GM13977 (cell line): ENCODE data around the gene LETM1.

Source experiments
- DNase-seq: peaks from one replicate; pipeline ENCODE4 v3.0.0; 2012; ENCODE audit warnings: low spot score
- in situ Hi-C: fragments of 300-500 bp; cut with MboI; formaldehyde crosslinking; loops from one replicate; pipeline ENCODE4 v1.12.0; 2022; ENCODE audit warnings: low sequenced_read_pairs, low pct_unique_long_range_greater_than_20kb, mixed read lengths, inconsistent platforms; ENCODE audit not compliant: unreplicated experiment
- TF ChIP-seq, protein P1 (sequence below): IDR thresholded peaks from 2 replicates; pipeline ENCODE4 v1.5.1; 2012; ENCODE audit warnings: mild to moderate bottlenecking, control low read depth; ENCODE audit not compliant: insufficient read depth; ENCODE audit errors: extremely low read depth, missing control alignments

The LETM1 gene

GRCh38 chr4:1766106-1767060 lies 89.6 kb downstream of the LETM1 start:
- TF ChIP-seq, protein P1, sequence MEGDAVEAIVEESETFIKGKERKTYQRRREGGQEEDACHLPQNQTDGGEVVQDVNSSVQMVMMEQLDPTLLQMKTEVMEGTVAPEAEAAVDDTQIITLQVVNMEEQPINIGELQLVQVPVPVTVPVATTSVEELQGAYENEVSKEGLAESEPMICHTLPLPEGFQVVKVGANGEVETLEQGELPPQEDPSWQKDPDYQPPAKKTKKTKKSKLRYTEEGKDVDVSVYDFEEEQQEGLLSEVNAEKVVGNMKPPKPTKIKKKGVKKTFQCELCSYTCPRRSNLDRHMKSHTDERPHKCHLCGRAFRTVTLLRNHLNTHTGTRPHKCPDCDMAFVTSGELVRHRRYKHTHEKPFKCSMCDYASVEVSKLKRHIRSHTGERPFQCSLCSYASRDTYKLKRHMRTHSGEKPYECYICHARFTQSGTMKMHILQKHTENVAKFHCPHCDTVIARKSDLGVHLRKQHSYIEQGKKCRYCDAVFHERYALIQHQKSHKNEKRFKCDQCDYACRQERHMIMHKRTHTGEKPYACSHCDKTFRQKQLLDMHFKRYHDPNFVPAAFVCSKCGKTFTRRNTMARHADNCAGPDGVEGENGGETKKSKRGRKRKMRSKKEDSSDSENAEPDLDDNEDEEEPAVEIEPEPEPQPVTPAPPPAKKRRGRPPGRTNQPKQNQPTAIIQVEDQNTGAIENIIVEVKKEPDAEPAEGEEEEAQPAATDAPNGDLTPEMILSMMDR = no peak
- DNase-seq = no peak
- in situ Hi-C loops = no loop called here

DNA sequence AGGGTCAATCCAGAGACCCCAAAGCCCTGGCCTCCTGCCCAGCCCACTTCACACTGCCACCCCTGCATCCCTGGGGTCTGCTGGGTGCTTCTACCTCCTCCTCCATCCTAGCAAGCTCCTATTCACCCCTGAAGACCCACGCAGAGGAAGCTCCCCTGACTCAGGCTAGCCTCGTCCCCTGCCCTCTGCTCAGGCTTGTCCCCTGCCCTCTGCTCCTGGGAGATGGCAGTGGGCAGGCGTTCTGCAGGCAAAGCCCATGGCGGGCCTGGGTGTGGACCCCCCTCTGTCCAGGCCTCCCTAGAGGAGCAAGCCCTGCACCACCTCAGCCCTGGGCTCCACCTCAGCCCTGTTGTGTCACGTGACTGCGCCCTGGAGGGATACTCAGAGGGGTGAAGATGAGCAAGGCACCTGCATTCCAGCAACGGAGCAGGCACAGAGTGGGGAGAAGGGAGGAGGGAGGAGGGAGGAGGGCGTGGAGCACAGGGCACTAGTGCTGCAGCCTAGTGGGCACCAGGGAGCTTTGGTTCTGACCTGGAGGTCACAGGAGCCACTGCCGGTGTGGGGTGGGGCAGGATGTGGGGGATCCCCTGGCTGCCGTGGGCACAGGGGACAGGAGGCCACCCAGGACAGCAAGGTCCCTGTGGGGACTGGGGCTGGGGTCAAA lies 90.4 kb downstream of the LETM1 start:
- DNase-seq = no peak
- in situ Hi-C loops = no loop called here
- TF ChIP-seq, protein P1 = no peak

DNA sequence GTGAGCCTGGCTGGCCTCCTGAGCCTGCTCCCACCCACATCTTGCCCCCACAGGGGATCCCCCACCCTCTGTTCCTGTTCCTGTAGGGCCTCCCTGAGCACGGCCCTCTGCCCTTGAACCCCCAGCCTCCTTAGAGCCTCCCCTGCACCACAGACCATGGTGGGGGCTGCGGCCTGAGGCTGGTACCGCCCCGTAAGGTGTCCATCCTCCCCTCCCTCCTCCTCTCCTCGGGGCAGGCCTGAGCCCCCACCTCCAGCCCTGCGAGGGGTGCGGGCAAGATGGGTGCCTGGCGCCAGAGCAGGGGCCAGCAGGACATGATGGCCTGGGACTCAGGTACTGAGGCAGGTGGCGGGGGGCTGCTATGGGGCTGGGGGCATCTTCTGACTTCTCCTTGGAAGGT lies 91.3 kb downstream of the LETM1 start:
- no peak for DNase-seq
- TF ChIP-seq, protein P1 = no peak
- in situ Hi-C loops = no loop called here

DNA sequence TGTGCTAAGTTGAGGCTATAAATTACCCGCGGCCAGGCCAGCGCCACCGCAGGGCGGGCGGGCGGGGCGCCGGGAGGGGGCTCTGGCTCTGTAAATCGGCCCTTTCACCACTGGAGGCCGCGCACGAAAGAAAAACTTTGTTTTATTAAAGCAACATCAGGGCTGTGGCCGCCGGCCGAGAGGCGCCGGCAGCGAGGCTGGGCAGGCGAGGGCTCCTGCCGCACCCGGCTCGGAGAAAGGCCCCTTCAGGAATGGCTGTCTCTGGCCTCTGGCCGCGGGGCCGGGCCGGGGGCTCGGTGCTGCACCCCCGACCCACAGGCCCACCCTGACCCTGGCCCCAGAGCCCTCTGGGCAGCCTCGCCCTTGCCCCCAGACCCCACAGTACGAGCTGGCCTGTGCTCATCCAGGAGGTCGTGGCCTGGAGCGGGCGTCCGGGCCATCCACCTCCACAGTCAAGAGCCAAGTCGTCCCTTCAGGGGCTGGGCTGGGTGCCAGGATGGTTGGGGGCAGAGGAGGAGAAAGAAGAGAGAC lies 92.3 kb downstream of the LETM1 start:
- peak; percentile 80 for DNase-seq
- TF ChIP-seq, protein P1 = no peak
- in situ Hi-C loops = no loop called here

- in situ Hi-C loops = no loop called here
- no peak for DNase-seq
- TF ChIP-seq, protein P1 = no peak
Observed at GRCh38 chr4:1763070-1763549, 92.8 kb downstream of the LETM1 start.

DNA sequence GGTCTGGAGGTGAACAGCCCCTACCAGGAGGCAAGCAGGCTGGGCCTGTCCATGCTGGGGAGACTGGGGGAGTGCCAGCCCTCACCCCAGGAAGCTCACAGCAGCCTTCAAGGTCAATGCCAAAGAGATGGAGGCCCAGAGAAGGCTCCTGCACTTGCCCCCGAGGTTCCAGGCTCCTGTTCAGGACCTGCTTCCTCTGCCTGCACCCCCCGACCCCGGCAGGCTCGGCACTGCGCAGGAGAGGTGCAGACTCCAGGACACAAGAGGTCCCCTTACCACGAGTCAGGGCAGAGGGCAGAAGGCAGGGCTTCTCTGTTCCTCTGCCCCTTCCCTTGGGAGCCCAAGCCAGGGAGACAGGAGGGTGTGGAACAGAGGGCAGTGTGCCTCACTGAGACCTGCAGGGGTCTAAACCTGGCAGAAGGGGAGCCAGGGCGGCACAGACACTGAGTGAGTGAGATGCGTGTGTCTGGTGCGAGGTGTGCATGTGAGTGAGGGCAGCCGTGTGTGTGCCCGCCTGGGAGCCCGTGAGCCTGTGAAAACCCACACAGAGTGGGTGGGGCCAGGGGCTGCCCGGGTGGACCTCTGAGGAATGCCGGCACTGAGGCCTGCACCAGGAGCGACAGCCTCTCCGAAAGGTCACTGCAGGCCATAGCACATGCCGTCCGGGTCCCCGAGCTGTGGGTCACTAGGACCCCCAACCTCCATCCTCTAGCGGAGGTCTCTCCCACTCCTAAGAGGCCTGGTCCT lies 93.5 kb downstream of the LETM1 start:
- TF ChIP-seq, protein P1 = no peak
- DNase-seq = no peak
- in situ Hi-C loops = no loop called here
